GM23338 (cell line): Measurements from ENCODE around the gene USP24. TPM values are rescaled to one million over a fixed set of nuclear protein-coding genes. Genes with fewer than 3 reads are reported as not detected.

Experiments
- ATAC-seq: fragments of 200-7000 bp; cut with Tn5 transposase; 3 replicates; pipeline ENCODE4 v1.9.1; 2020
- DNase-seq: peaks from one replicate; pipeline ENCODE4 v3.0.0-alpha.2; 2015; ENCODE audit warnings: low spot score
- H2AFZ ChIP-seq: fragments of 200-600 bp; sonication (generic); 2 replicates; pipeline ENCODE4 v1.8.0; 2016; ENCODE audit warnings: antibody characterized with exemption, mild to moderate bottlenecking, moderate library complexity
- H3F3A ChIP-seq: fragments of 200-600 bp; sonication (generic); replicated peaks from 2 replicates; pipeline ENCODE4 v1.8.0; 2017; ENCODE audit warnings: antibody characterized with exemption, mixed run types, low read depth
- H3K27ac ChIP-seq: fragments of 200-600 bp; sonication (generic); 2 replicates; pipeline ENCODE4 v1.6.1; 2016; ENCODE audit warnings: low read depth
- H3K27me3 ChIP-seq: fragments of 200-600 bp; sonication (generic); 2 replicates; pipeline ENCODE4 v1.8.0; 2016; ENCODE audit warnings: mild to moderate bottlenecking, mixed run types, moderate library complexity; ENCODE audit not compliant: insufficient read depth
- H3K36me3 ChIP-seq: fragments of 200-600 bp; sonication (generic); 2 replicates; pipeline ENCODE4 v1.8.0; 2016; ENCODE audit warnings: mild to moderate bottlenecking; ENCODE audit not compliant: insufficient read depth
- H3K4me1 ChIP-seq: fragments of 200-600 bp; sonication (generic); 2 replicates; pipeline ENCODE4 v1.8.0; 2016; ENCODE audit warnings: mild to moderate bottlenecking, moderate library complexity; ENCODE audit not compliant: insufficient read depth
- H3K4me2 ChIP-seq: fragments of 200-600 bp; sonication (generic); 2 replicates; pipeline ENCODE4 v1.7.1; 2017; ENCODE audit warnings: mixed run types
- H3K4me3 ChIP-seq: fragments of 200-600 bp; sonication (generic); 2 replicates; pipeline ENCODE4 v1.6.1; 2016; ENCODE audit warnings: mixed run types
- H3K79me2 ChIP-seq: fragments of 200-600 bp; sonication (generic); replicated peaks from 2 replicates; pipeline ENCODE4 v1.8.0; 2017; ENCODE audit warnings: mild to moderate bottlenecking; ENCODE audit not compliant: insufficient read depth
- H3K9me2 ChIP-seq: fragments of 200-600 bp; sonication (generic); 2 replicates; pipeline ENCODE4 v1.8.0; 2017; ENCODE audit not compliant: insufficient read depth
- H4K20me1 ChIP-seq: fragments of 200-600 bp; sonication (generic); replicated peaks from 2 replicates; pipeline ENCODE4 v1.8.0; 2017; ENCODE audit warnings: mild to moderate bottlenecking; ENCODE audit not compliant: insufficient read depth
- H3K27ac Mint-ChIP-seq: 2 replicates; pipeline ENCODE4 v1.8.0; 2020; ENCODE audit warnings: inconsistent platforms, mild to moderate bottlenecking, moderate library complexity, mixed read lengths
- H3K27me3 Mint-ChIP-seq: 3 replicates; pipeline ENCODE4 v1.8.0; 2022; ENCODE audit warnings: low read depth, mild to moderate bottlenecking, moderate library complexity, mixed read lengths, inconsistent platforms; ENCODE audit not compliant: insufficient read depth, poor library complexity
- H3K36me3 Mint-ChIP-seq: 3 replicates; pipeline ENCODE4 v1.8.0; 2021; ENCODE audit warnings: low read depth, mild to moderate bottlenecking, inconsistent platforms, moderate library complexity, mixed read lengths
- H3K4me1 Mint-ChIP-seq: 3 replicates; pipeline ENCODE4 v1.8.0; 2020; ENCODE audit warnings: mild to moderate bottlenecking, inconsistent platforms, mixed read lengths
- H3K4me3 Mint-ChIP-seq: 3 replicates; pipeline ENCODE4 v1.8.0; 2021; ENCODE audit warnings: moderate library complexity, mild to moderate bottlenecking, inconsistent platforms, mixed read lengths
- H3K9me3 Mint-ChIP-seq: 3 replicates; pipeline ENCODE4 v1.8.0; 2020; ENCODE audit warnings: moderate library complexity, mild to moderate bottlenecking, inconsistent platforms, mixed read lengths
- CREB1 ChIP-seq: fragments of 250-450 bp; sonication (Bioruptor Pico); IDR thresholded peaks from 2 replicates; pipeline ENCODE4 v1.5.0; 2020; ENCODE audit warnings: low read depth, mild to moderate bottlenecking, moderate library complexity
- JUNB ChIP-seq: IDR thresholded peaks from one replicate; pipeline ENCODE4 v1.6.1; 2016; ENCODE audit warnings: antibody characterized with exemption; ENCODE audit not compliant: unreplicated experiment
- NANOG ChIP-seq: IDR thresholded peaks from 2 replicates; pipeline ENCODE4 v1.6.1; 2016; ENCODE audit warnings: antibody characterized with exemption, borderline replicate concordance
- POLR2AphosphoS5 ChIP-seq: IDR thresholded peaks from 2 replicates; pipeline ENCODE4 v1.6.1; 2016; ENCODE audit warnings: antibody characterized with exemption, low read depth
- polyA plus RNA-seq: library from polyadenylated mRNA; unstranded; fragments of >200 nt; fragmentation: Nextera tagmentation; extraction: Ambion mirVana; gene quantifications from 2 replicates; pipeline ENCODE4 v1.2.1, GENCODE V29; 2016
- total RNA-seq: library from RNA; depleted of rRNA; stranded (reverse); fragments of >200 nt; shearing (Covaris generic); gene quantifications from 2 replicates; pipeline ENCODE4 v1.2.3, GENCODE V29; 2014
- TF ChIP-seq, protein P1 (sequence below), 2 experiments: fragments of 200-600 bp in 1 of 2; sonication (generic) in 1 of 2; conservative IDR thresholded peaks; 2 replicates each; pipeline versions ENCODE4 v1.5.1 to v1.6.1; 2016 to 2017; ENCODE audit warnings: antibody characterized with exemption in 2 of 2, low read depth in 2 of 2, mild to moderate bottlenecking in 2 of 2, moderate library complexity in 1 of 2
- TF ChIP-seq, protein P2 (sequence below): IDR thresholded peaks from one replicate; pipeline ENCODE4 v1.6.1; 2018; ENCODE audit warnings: antibody characterized with exemption; ENCODE audit not compliant: unreplicated experiment
- TF ChIP-seq, protein P3 (sequence below): fragments of 250-450 bp; sonication (Bioruptor Pico); IDR thresholded peaks from 2 replicates; pipeline ENCODE4 v1.5.0; 2020; ENCODE audit warnings: mild to moderate bottlenecking, moderate library complexity

USP24 gene
- total and polyA plus RNA-seq, 2 experiments from 2014 or later, result 12.1 to 32.6 TPM

DNA sequence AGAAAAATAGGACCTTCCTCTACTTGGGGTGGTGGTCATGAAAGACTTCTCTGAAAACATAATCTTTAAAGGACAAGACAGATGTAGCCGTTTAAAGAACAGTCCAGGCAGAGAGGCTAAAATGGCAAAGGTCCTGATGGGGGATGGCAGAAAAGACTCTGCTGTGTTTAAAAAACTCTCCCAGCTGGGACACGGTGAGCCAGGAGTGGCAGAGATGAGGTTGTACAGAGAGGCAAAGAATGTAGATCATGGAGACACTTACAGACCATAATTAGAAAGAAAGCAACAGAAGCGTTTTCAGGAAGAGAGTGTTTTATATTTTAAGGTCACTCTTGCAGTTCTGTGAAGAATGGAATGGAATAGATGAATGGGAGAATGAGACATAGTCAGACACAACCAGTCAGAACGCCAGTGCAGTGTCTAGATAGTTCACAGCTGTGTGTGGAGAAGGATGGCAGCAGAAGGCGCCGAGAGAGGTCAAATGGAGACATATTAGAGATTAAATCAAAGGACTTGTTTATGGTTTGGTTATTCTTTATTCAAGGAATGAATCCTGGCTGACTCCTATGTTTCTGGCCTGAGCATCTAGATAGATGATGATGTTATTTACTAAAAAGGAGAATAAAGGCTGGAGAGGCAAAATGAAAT, 47.8 kb downstream of the USP24 start:
- TF ChIP-seq, protein P1, sequence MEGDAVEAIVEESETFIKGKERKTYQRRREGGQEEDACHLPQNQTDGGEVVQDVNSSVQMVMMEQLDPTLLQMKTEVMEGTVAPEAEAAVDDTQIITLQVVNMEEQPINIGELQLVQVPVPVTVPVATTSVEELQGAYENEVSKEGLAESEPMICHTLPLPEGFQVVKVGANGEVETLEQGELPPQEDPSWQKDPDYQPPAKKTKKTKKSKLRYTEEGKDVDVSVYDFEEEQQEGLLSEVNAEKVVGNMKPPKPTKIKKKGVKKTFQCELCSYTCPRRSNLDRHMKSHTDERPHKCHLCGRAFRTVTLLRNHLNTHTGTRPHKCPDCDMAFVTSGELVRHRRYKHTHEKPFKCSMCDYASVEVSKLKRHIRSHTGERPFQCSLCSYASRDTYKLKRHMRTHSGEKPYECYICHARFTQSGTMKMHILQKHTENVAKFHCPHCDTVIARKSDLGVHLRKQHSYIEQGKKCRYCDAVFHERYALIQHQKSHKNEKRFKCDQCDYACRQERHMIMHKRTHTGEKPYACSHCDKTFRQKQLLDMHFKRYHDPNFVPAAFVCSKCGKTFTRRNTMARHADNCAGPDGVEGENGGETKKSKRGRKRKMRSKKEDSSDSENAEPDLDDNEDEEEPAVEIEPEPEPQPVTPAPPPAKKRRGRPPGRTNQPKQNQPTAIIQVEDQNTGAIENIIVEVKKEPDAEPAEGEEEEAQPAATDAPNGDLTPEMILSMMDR (conservative IDR thresholded peaks at IDR 0.05; ENCODE audit: low read depth in 2 of 2), result no peak
- TF ChIP-seq, protein P2, sequence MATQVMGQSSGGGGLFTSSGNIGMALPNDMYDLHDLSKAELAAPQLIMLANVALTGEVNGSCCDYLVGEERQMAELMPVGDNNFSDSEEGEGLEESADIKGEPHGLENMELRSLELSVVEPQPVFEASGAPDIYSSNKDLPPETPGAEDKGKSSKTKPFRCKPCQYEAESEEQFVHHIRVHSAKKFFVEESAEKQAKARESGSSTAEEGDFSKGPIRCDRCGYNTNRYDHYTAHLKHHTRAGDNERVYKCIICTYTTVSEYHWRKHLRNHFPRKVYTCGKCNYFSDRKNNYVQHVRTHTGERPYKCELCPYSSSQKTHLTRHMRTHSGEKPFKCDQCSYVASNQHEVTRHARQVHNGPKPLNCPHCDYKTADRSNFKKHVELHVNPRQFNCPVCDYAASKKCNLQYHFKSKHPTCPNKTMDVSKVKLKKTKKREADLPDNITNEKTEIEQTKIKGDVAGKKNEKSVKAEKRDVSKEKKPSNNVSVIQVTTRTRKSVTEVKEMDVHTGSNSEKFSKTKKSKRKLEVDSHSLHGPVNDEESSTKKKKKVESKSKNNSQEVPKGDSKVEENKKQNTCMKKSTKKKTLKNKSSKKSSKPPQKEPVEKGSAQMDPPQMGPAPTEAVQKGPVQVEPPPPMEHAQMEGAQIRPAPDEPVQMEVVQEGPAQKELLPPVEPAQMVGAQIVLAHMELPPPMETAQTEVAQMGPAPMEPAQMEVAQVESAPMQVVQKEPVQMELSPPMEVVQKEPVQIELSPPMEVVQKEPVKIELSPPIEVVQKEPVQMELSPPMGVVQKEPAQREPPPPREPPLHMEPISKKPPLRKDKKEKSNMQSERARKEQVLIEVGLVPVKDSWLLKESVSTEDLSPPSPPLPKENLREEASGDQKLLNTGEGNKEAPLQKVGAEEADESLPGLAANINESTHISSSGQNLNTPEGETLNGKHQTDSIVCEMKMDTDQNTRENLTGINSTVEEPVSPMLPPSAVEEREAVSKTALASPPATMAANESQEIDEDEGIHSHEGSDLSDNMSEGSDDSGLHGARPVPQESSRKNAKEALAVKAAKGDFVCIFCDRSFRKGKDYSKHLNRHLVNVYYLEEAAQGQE, result no peak
- TF ChIP-seq CREB1 (CRISPR knock-in tag) (no peak), POLR2AphosphoS5 (no peak)
- Histone ChIP-seq H3F3A (no peaks in the 10 kb centered on the region), H2AFZ (no peak overlapping the region), H3K4me2 (no peak overlapping the region), H3K4me3 (no peak overlapping the region), H3K4me1 (peaks cover 19% of the 10 kb centered on the region), H3K79me2 (no peaks in the 10 kb centered on the region), H3K27me3 (no peaks in the 10 kb centered on the region), H3K27ac (peak overlapping the region; percentile 45; the same call in 1 of the 2 replicates), H3K36me3 (no peaks in the 10 kb centered on the region; the same call in 1 of the 2 replicates), H3K9me2 (no peaks in the 10 kb centered on the region), H4K20me1 (no peaks in the 10 kb centered on the region)
- peaks cover 36% of the 10 kb centered on the region for H3K4me1 Mint-ChIP-seq
- no peak for ATAC-seq
- no peaks in the 10 kb centered on the region for H3K9me3 Mint-ChIP-seq
- no peak overlapping the region for H3K4me3 Mint-ChIP-seq
- H3K27me3 Mint-ChIP-seq, result peaks cover 4% of the 10 kb centered on the region
- no peak for DNase-seq
- H3K27ac Mint-ChIP-seq, result peak overlapping the region; percentile 80
- H3K36me3 Mint-ChIP-seq, result peaks cover 29% of the 10 kb centered on the region

DNA sequence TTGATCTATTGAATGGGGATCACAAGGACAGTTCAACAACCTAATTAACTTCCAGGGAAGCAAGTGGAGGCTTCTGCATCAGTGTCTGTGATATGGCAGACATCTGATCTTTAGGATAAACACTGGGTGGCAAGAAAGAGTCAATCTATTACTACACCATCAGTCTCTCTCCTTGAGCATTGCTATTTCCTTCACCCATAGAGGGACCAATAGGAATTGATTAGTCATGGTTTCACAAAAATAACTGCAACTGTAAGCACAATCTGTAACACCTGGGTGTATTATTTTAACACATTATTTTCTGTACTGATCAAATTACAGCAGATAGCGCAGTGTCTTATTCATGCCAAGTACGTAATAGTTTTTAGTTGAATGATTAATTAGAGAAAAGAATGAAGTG, 50.3 kb downstream of the USP24 start:
- Mint-ChIP-seq H3K4me1 (peaks cover 26% of the 10 kb centered on the region), H3K27ac (peak overlapping the region; percentile 86; the same call in 1 of the 2 replicates), H3K27me3 (peaks cover 4% of the 10 kb centered on the region), H3K9me3 (no peaks in the 10 kb centered on the region), H3K4me3 (no peak overlapping the region), H3K36me3 (peaks cover 19% of the 10 kb centered on the region)
- Histone ChIP-seq H3K27me3 (no peaks in the 10 kb centered on the region), H3K79me2 (no peaks in the 10 kb centered on the region), H3K27ac (peak overlapping the region; percentile 14; the same call in 1 of the 2 replicates), H3K4me1 (peaks cover 19% of the 10 kb centered on the region), H3K9me2 (no peaks in the 10 kb centered on the region), H3F3A (no peaks in the 10 kb centered on the region), H2AFZ (no peak overlapping the region), H3K36me3 (no peaks in the 10 kb centered on the region), H3K4me3 (no peak overlapping the region), H3K4me2 (no peak overlapping the region), H4K20me1 (no peaks in the 10 kb centered on the region)
- DNase-seq (no peak), ATAC-seq (no peak)
- TF ChIP-seq JUNB (no peak), NANOG (no peak)
- TF ChIP-seq, protein P3, sequence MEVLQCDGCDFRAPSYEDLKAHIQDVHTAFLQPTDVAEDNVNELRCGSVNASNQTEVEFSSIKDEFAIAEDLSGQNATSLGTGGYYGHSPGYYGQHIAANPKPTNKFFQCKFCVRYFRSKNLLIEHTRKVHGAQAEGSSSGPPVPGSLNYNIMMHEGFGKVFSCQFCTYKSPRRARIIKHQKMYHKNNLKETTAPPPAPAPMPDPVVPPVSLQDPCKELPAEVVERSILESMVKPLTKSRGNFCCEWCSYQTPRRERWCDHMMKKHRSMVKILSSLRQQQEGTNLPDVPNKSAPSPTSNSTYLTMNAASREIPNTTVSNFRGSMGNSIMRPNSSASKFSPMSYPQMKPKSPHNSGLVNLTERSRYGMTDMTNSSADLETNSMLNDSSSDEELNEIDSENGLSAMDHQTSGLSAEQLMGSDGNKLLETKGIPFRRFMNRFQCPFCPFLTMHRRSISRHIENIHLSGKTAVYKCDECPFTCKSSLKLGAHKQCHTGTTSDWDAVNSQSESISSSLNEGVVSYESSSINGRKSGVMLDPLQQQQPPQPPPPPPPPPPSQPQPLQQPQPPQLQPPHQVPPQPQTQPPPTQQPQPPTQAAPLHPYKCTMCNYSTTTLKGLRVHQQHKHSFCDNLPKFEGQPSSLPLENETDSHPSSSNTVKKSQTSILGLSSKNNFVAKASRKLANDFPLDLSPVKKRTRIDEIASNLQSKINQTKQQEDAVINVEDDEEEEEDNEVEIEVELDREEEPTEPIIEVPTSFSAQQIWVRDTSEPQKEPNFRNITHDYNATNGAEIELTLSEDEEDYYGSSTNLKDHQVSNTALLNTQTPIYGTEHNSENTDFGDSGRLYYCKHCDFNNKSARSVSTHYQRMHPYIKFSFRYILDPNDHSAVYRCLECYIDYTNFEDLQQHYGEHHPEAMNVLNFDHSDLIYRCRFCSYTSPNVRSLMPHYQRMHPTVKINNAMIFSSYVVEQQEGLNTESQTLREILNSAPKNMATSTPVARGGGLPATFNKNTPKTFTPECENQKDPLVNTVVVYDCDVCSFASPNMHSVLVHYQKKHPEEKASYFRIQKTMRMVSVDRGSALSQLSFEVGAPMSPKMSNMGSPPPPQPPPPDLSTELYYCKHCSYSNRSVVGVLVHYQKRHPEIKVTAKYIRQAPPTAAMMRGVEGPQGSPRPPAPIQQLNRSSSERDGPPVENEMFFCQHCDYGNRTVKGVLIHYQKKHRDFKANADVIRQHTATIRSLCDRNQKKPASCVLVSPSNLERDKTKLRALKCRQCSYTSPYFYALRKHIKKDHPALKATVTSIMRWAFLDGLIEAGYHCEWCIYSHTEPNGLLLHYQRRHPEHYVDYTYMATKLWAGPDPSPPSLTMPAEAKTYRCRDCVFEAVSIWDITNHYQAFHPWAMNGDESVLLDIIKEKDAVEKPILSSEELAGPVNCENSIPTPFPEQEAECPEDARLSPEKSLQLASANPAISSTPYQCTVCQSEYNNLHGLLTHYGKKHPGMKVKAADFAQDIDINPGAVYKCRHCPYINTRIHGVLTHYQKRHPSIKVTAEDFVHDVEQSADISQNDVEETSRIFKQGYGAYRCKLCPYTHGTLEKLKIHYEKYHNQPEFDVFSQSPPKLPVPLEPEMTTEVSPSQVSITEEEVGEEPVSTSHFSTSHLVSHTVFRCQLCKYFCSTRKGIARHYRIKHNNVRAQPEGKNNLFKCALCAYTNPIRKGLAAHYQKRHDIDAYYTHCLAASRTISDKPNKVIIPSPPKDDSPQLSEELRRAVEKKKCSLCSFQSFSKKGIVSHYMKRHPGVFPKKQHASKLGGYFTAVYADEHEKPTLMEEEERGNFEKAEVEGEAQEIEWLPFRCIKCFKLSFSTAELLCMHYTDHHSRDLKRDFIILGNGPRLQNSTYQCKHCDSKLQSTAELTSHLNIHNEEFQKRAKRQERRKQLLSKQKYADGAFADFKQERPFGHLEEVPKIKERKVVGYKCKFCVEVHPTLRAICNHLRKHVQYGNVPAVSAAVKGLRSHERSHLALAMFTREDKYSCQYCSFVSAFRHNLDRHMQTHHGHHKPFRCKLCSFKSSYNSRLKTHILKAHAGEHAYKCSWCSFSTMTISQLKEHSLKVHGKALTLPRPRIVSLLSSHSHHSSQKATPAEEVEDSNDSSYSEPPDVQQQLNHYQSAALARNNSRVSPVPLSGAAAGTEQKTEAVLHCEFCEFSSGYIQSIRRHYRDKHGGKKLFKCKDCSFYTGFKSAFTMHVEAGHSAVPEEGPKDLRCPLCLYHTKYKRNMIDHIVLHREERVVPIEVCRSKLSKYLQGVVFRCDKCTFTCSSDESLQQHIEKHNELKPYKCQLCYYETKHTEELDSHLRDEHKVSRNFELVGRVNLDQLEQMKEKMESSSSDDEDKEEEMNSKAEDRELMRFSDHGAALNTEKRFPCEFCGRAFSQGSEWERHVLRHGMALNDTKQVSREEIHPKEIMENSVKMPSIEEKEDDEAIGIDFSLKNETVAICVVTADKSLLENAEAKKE (CRISPR knock-in tag), result no peak
